GM20000 (cell line): ENCODE measurements around the gene ST7.

Source experiments
- DNase-seq: peaks from one replicate; pipeline ENCODE4 v3.0.0; 2012; ENCODE audit warnings: low spot score
- TF ChIP-seq, protein P1 (sequence below): IDR thresholded peaks from 2 replicates; pipeline ENCODE4 v1.5.1; 2012; ENCODE audit warnings: mild to moderate bottlenecking, control low read depth; ENCODE audit errors: extremely low read depth, missing control alignments

Gene ST7

DNA sequence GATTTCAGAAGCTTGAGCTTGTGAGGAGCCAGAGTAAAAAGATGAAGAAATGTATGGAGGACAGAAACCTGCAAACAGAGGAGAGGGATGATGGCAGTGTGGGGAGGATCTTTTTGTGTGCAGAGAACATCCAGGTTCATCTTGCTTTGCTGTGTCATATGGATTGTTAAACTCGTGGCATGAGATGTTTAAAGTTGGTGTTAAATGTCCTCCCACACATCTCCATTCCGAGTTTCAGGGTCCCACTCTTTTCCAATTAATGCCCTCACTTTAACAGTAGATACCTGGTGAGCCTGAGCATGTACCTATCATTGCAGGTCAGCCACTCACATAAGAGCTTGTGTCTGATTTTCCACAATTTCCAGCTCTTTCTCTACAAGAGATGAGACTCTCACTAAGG is 147.7 kb downstream of the ST7 start:
- DNase-seq = no peak
- TF ChIP-seq, protein P1, sequence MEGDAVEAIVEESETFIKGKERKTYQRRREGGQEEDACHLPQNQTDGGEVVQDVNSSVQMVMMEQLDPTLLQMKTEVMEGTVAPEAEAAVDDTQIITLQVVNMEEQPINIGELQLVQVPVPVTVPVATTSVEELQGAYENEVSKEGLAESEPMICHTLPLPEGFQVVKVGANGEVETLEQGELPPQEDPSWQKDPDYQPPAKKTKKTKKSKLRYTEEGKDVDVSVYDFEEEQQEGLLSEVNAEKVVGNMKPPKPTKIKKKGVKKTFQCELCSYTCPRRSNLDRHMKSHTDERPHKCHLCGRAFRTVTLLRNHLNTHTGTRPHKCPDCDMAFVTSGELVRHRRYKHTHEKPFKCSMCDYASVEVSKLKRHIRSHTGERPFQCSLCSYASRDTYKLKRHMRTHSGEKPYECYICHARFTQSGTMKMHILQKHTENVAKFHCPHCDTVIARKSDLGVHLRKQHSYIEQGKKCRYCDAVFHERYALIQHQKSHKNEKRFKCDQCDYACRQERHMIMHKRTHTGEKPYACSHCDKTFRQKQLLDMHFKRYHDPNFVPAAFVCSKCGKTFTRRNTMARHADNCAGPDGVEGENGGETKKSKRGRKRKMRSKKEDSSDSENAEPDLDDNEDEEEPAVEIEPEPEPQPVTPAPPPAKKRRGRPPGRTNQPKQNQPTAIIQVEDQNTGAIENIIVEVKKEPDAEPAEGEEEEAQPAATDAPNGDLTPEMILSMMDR = no peak

DNA sequence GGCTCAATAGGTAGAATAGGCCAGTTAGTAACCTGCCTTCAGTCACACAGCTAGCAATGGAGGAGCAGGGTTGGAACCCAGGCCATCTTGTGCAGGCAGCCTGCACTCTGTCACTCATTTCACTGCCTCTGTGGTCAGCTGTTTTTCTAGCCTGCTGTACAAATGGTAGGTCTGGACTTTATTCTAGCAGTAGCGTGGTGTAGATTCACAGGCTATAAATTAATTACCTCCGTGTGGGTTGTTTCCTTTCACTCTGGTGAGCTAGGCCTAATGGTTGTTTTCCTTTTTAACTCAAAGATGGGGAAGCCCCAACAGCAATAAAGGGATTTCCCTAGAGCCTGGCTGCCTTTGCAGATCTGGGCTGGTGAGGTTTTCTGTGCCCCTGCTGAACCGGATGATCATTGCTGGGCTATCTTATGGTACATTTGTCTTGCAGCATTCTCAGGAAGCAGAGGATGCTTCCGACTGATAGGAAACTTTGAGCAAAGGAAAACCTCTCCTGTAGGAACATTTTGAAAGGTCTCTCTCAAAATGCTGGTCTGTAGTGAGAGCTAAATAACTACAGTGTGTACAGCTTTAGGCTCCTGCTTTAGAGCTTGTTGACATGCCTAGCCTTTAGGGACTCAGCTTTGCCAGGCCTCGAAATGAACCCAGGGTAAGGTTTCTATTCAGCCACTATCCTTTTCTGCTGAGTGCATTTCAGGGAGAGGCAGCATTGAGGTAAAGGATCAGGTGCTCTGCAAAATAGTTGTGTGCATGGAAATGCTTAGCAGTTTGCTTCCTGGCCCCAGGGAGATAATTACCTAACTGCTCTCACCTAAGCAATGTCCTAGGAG is 157.4 kb downstream of the ST7 start:
- DNase-seq = peak; percentile 67
- TF ChIP-seq, protein P1 = no peak

DNA sequence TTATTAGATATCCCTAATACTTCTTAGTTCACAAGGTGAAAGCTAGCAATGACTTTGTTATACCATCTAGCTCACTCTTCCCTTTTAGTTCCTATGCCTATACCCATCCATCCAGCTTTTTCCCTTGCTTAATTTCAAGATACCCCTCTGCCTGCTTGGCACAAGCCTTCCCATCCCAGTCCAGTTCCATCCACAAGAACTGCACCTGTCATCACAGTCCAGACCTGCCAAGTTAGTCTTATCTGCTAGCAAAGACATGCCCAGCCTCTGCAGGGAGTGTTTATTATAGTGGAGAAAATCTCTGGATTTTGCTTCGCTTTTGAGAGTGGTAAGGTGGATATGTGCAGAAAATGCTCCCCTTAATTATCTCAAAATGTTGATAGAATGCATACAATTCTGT is 158.2 kb downstream of the ST7 start:
- no peak for DNase-seq

DNA sequence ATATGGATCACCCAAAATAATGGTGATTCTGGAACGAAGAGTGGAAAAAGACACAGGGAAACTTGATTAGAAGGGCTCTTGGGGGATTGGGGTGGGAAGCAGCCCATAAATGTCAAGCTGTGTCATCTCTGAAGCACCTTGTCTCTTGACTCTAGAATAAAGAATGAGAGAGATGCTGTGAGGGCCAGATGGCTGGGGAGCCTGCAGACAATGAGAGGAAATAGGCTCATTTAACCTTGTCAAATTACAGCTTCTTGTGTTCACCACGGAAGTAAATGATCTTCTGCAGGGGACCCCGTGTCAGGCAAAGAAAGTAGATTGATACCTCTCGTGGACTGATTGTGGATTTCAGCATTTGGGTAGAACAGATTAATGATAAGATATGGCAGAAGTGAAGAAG is 159.3 kb downstream of the ST7 start:
- TF ChIP-seq, protein P1 = no peak
- no peak for DNase-seq

More for the DNA sequence above, 158.2 kb downstream of the ST7 start:
- TF ChIP-seq, protein P1 = no peak

DNA sequence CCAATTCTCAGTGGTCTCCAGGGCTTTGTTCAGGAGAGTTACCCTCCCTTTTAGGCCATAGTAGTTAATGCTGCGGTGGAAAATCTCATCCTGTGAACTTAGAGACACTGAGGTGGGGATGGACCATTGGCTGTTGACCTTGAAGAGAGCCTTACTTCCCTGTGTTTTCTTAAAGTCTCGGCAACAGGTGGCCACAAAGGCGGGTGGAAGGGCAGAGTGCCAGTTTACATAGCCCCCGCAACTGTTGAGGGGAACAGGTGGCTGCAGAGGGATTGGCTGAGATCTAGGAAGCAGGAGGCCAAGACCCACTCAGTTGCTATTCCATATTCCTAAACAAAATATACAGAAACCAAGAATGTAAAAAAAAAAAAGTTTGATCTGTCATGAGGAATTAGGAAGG is 160.6 kb downstream of the ST7 start:
- DNase-seq = no peak
- TF ChIP-seq, protein P1 = no peak

DNA sequence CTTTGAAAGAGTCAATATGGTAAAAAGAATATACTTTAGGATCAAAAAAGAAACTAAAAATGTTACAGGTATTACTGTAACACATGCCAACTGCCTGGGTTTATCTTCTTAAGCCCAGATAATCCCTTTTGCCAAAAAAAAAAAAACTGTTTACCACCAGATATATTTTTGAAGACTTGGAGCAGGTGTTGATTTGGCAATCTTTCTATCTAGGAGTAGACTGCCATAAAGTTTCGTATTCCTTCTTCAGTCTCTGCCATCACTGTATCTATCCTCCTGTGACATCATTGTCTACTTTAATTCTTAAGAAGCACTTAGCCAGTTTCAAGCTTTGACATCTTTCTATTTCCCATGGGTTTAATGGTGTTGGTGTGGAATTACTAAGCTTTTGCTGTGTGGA is 161.0 kb downstream of the ST7 start:
- DNase-seq = no peak
- TF ChIP-seq, protein P1 = no peak

DNA sequence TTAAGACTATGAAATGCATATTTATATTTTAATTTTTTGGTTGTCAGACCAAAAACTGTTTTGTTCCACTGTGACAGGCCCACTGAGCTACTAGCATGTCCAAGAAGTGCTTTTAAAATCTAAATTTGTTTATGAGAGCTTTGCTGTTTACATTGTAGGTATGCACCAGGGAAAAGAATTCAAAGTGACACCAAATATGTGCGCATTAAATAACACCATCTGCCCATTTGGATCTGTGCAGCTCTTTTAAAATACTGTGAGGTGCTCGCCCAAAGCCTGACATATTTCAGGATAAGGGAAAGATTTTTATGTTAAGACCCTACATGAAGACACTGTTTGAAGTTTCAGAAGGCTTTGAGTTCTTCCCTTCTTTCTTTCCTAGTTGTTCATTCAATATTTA is 162.9 kb downstream of the ST7 start:
- no peak for DNase-seq
- TF ChIP-seq, protein P1 = no peak
